Parathyroid adenoma (tissue), 2 donors: ENCODE data around the gene HELZ2.
A peak's percentile ranks its signal among the peaks of the same experiment; 100 is the strongest.

Experiments used
- H2AFZ ChIP-seq: fragments of 300-600 bp; sonication (generic); one replicate; pipeline ENCODE4 v1.7.0; 2017; ENCODE audit warnings: antibody characterized with exemption, mild to moderate bottlenecking
- H3K27ac ChIP-seq: fragments of 300-600 bp; sonication (generic); one replicate; pipeline ENCODE4 v1.7.0; 2017
- H3K27me3 ChIP-seq: fragments of 300-600 bp; sonication (generic); one replicate; pipeline ENCODE4 v1.7.0; 2017; ENCODE audit warnings: low read length; ENCODE audit not compliant: control insufficient read depth, insufficient read depth
- H3K36me3 ChIP-seq: fragments of 300-600 bp; sonication (generic); one replicate; pipeline ENCODE4 v1.7.0; 2017; ENCODE audit warnings: low read length; ENCODE audit not compliant: control insufficient read depth, insufficient read depth
- H3K4me1 ChIP-seq: fragments of 300-600 bp; sonication (generic); one replicate; pipeline ENCODE4 v1.7.0; 2017; ENCODE audit warnings: control low read depth
- H3K4me2 ChIP-seq: fragments of 300-600 bp; sonication (generic); one replicate; pipeline ENCODE4 v1.7.0; 2017; ENCODE audit warnings: low read length
- H3K4me3 ChIP-seq: fragments of 300-600 bp; sonication (generic); one replicate; pipeline ENCODE4 v1.7.0; 2017; ENCODE audit warnings: low read depth, low read length
- H3K79me2 ChIP-seq: fragments of 300-600 bp; sonication (generic); one replicate; pipeline ENCODE4 v1.7.0; 2017; ENCODE audit warnings: control low read depth
- H3K9ac ChIP-seq: fragments of 300-600 bp; sonication (generic); one replicate; pipeline ENCODE4 v1.7.0; 2017; ENCODE audit warnings: mild to moderate bottlenecking
- H3K9me3 ChIP-seq: fragments of 300-600 bp; sonication (generic); one replicate; pipeline ENCODE4 v1.7.0; 2017; ENCODE audit warnings: low read length; ENCODE audit not compliant: control insufficient read depth
- CTCF ChIP-seq: fragments of 300-600 bp; sonication (generic); IDR thresholded peaks from one replicate; pipeline ENCODE4 v1.7.0; 2017; ENCODE audit warnings: antibody characterized with exemption, mild to moderate bottlenecking
- donor health status: primary hyperparathyroidism.

HELZ2 gene

GRCh38 chr20:63576311-63576710, 2.3 kb upstream of the HELZ2 start:
- Histone ChIP-seq H3K27me3 (no peaks in the 10 kb centered on the region), H3K4me1 (no peaks in the 10 kb centered on the region), H3K9me3 (no peaks in the 10 kb centered on the region), H3K79me2 (no peaks in the 10 kb centered on the region), H2AFZ (no peak overlapping the region), H3K4me3 (no peak overlapping the region), H3K27ac (no peak overlapping the region), H3K36me3 (no peaks in the 10 kb centered on the region), H3K9ac (no peak overlapping the region), H3K4me2 (no peak overlapping the region)
- no peak for TF ChIP-seq CTCF

GRCh38 chr20:63574829-63575743, 1.0 kb upstream of the HELZ2 start:
- H3K4me3 ChIP-seq: no peak overlapping the region
- H3K27me3 ChIP-seq: no peaks in the 10 kb centered on the region
- no peaks in the 10 kb centered on the region for H3K9me3 ChIP-seq
- H3K4me2 ChIP-seq: no peak overlapping the region
- TF ChIP-seq CTCF: no peak
- peak overlapping the region; percentile 87 for H2AFZ ChIP-seq
- no peaks in the 10 kb centered on the region for H3K79me2 ChIP-seq
- H3K4me1 ChIP-seq: no peaks in the 10 kb centered on the region
- H3K9ac ChIP-seq: no peak overlapping the region
- H3K36me3 ChIP-seq: no peaks in the 10 kb centered on the region
- H3K27ac ChIP-seq: no peak overlapping the region

- H3K9me3 ChIP-seq: no peaks in the 10 kb centered on the region
Measured at GRCh38 chr20:63573647-63574131, 350 bp downstream of the HELZ2 start.

GRCh38 chr20:63572788-63573646, 1.0 kb downstream of the HELZ2 start:
- Histone ChIP-seq H3K27ac (peak overlapping the region; percentile 16), H3K79me2 (no peaks in the 10 kb centered on the region), H3K4me3 (peak overlapping the region; percentile 56)

More at GRCh38 chr20:63573647-63574131, 350 bp downstream of the HELZ2 start:
- Histone ChIP-seq H3K36me3 (no peaks in the 10 kb centered on the region), H3K4me3 (peak overlapping the region; percentile 56), H3K27me3 (no peaks in the 10 kb centered on the region), H3K27ac (peak overlapping the region; percentile 16), H2AFZ (peak overlapping the region; percentile 74), H3K9ac (no peak overlapping the region), H3K4me1 (no peaks in the 10 kb centered on the region), H3K79me2 (no peaks in the 10 kb centered on the region), H3K4me2 (peak overlapping the region; percentile 95)
- TF ChIP-seq CTCF: no peak

More at GRCh38 chr20:63572788-63573646, 1.0 kb downstream of the HELZ2 start:
- no peak for TF ChIP-seq CTCF
- Histone ChIP-seq H3K27me3 (no peaks in the 10 kb centered on the region), H3K4me1 (no peaks in the 10 kb centered on the region), H2AFZ (peak overlapping the region; percentile 74), H3K36me3 (no peaks in the 10 kb centered on the region), H3K9me3 (no peaks in the 10 kb centered on the region), H3K4me2 (peak overlapping the region; percentile 95), H3K9ac (no peak overlapping the region)
